Lung (tissue), 12 donors: ENCODE results near the gene YEATS2. TPM values are rescaled to one million over a fixed set of nuclear protein-coding genes. Genes with fewer than 3 reads are reported as not detected.

ENCODE experiments used
- ATAC-seq: fragments of 200-7000 bp; cut with Tn5 transposase; one replicate; pipeline ENCODE4 v1.9.1; 2020; ENCODE audit warnings: moderate number of reproducible peaks; ENCODE audit not compliant: insufficient read depth, low FRiP score
- DNase-seq, 3 donors: peaks; one replicate each; pipeline ENCODE4 v3.0.0-alpha.2; 2013 to 2017
- H3K27ac ChIP-seq, 2 donors: one replicate each; pipeline ENCODE4 v1.5.1; 2013; ENCODE audit warnings: mild to moderate bottlenecking in 2 of 2, moderate library complexity in 2 of 2, control low read depth in 1 of 2, inconsistent platforms in 1 of 2, low read depth in 1 of 2, low read length in 1 of 2
- H3K27me3 ChIP-seq, 3 donors: one replicate each; pipeline ENCODE4 v1.5.1; 2013; ENCODE audit warnings: low read length in 2 of 3; ENCODE audit not compliant: control insufficient read depth in 3 of 3, insufficient read depth in 3 of 3
- H3K36me3 ChIP-seq, 4 donors: one replicate each; pipeline ENCODE4 v1.5.1; 2013; ENCODE audit warnings: low read length in 4 of 4, mild to moderate bottlenecking in 1 of 4, moderate library complexity in 1 of 4; ENCODE audit not compliant: control insufficient read depth in 4 of 4, insufficient read depth in 4 of 4
- H3K4me1 ChIP-seq, 5 donors: one replicate each; pipeline ENCODE4 v1.5.1; 2013; ENCODE audit warnings: low read length in 5 of 5, mild to moderate bottlenecking in 2 of 5, moderate library complexity in 1 of 5; ENCODE audit not compliant: control insufficient read depth in 5 of 5, insufficient read depth in 5 of 5
- H3K4me3 ChIP-seq: one replicate; pipeline ENCODE4 v1.5.1; 2013; ENCODE audit warnings: mild to moderate bottlenecking, control low read depth, moderate library complexity
- H3K9ac ChIP-seq, 2 donors: one replicate each; pipeline ENCODE4 v1.5.1; 2013; ENCODE audit warnings: low read length in 2 of 2, control low read depth in 1 of 2; ENCODE audit not compliant: insufficient read depth in 1 of 2
- H3K9me3 ChIP-seq, 4 donors: one replicate each; pipeline ENCODE4 v1.5.1; 2013; ENCODE audit warnings: low read length in 3 of 4, mild to moderate bottlenecking in 1 of 4, moderate library complexity in 1 of 4; ENCODE audit not compliant: control insufficient read depth in 4 of 4, insufficient read depth in 3 of 4
- WGBS, 2 donors: extraction: QIAGEN DNeasy Blood & Tissue Kit; methylation state at CpG; one replicate each; pipeline ENCODE4 v1.1.7; 2013; 5-methylcytosine and 5-hydroxymethylcytosine counted together
- polyA plus RNA-seq, 2 donors: library from polyadenylated mRNA; stranded (reverse); fragments of 200-250 nt; gene quantifications; one replicate each; pipeline ENCODE4 v1.2.1, GENCODE V29; 2013
- total RNA-seq, 2 donors: library from RNA; depleted of rRNA in 1 of 2; stranded (reverse); fragments of >200 nt in 1 of 2; gene quantifications; one replicate each; pipeline ENCODE4 v1.2.1, GENCODE V29; 2014 to 2021
- TF ChIP-seq, protein P1 (sequence below): IDR thresholded peaks from 2 replicates; pipeline ENCODE4 v1.5.1; 2012; ENCODE audit warnings: mild to moderate bottlenecking; ENCODE audit errors: control extremely low read depth, extremely low read depth
- donor health status: control.
- donor health status: control.
- donor health status: Bipolar disorder and iron deficiency.
- donor health status: healthy.
- donor health status: DM: yes; HTN: yes; CAD: no.

The YEATS2 gene
- total and polyA plus RNA-seq, 4 donors = 9.6 to 42.9 (median 18.9) TPM

DNA sequence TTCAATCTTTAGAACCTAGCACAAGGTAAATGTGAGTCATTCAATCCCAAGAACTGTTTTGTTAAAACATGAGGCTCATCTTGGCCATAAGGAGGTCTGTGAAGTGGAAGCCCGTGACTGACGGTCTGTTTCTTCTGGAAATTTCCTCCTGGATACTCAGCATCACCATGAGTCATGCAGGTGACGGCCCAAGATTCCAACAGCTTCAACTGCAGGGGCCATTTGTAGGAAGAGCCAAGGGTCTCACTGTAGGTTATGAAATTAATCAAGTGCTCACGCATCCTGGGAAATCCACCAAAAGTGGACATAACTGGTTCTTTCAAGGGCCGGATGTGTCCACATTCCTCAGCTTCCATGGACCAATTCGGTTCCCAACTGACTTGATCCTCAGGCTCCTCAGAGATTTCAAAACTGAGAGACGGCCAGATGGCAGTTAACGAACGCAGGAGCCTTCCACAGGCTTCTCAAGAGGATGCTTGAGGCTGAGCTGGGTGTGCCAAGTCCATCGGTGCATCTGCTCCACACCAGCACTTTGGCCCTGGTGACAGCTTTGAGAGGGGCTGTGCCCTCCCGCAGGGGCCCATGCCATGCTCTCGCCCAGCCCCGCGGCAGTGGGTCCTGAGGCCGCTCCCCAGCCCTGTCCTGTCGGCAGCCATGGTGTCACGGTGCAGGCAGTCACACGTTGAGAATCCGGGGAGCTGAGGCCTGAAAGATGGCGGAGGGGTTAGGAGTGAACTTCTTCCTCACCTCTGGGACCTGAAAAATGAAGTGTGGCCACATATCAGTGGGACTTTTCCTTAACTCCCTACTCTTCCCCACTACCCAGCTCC is 119.3 kb downstream of the YEATS2 start:
- H3K9ac ChIP-seq = no peak overlapping the region
- H3K9me3 ChIP-seq = no peaks in the 10 kb centered on the region
- peaks cover 0 to 3% (median 0%) of the 10 kb centered on the region in 5 donors for H3K4me1 ChIP-seq
- ATAC-seq = peak; percentile 14
- 85 to 90% methylated on average over 20 of the region's 20 CpGs for WGBS, 2 donors
- no peak overlapping the region for H3K27ac ChIP-seq
- no peaks in the 10 kb centered on the region for H3K27me3 ChIP-seq
- DNase-seq = no peak
- H3K36me3 ChIP-seq = peaks cover 0 to 5% (median 0%) of the 10 kb centered on the region in 4 donors
- H3K4me3 ChIP-seq = no peak overlapping the region
- TF ChIP-seq, protein P1, sequence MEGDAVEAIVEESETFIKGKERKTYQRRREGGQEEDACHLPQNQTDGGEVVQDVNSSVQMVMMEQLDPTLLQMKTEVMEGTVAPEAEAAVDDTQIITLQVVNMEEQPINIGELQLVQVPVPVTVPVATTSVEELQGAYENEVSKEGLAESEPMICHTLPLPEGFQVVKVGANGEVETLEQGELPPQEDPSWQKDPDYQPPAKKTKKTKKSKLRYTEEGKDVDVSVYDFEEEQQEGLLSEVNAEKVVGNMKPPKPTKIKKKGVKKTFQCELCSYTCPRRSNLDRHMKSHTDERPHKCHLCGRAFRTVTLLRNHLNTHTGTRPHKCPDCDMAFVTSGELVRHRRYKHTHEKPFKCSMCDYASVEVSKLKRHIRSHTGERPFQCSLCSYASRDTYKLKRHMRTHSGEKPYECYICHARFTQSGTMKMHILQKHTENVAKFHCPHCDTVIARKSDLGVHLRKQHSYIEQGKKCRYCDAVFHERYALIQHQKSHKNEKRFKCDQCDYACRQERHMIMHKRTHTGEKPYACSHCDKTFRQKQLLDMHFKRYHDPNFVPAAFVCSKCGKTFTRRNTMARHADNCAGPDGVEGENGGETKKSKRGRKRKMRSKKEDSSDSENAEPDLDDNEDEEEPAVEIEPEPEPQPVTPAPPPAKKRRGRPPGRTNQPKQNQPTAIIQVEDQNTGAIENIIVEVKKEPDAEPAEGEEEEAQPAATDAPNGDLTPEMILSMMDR = no peak

DNA sequence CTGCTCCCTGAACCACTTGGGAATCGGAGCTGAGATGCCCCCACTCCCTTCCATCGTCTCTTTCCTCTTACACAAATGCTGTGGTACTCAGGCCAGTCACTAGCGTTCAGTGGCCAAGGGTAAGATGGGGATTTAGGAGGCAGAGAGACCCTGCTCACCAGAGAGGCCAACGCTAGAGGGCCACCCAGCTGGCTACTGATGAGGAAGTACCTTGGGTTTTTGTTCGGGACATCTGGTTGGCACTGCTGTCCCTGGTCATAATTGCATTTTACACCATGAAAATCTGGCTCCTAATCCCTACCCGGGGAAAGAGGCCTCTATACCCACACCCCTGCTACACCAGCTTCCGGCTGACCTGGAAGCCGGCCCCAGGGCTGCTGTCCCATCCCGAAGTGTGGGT is 120.0 kb downstream of the YEATS2 start:
- Histone ChIP-seq H3K9ac (no peak overlapping the region), H3K9me3 (no peaks in the 10 kb centered on the region), H3K27ac (no peak overlapping the region), H3K4me1 (peaks cover 0 to 3% (median 0%) of the 10 kb centered on the region in 5 donors), H3K36me3 (peaks cover 0 to 4% (median 0%) of the 10 kb centered on the region in 4 donors), H3K4me3 (no peak overlapping the region), H3K27me3 (no peaks in the 10 kb centered on the region)
- DNase-seq (no peak), ATAC-seq (no peak)
- WGBS, 2 donors = 94% methylated on average over 9 of the region's 9 CpGs
- TF ChIP-seq, protein P1 = no peak

DNA sequence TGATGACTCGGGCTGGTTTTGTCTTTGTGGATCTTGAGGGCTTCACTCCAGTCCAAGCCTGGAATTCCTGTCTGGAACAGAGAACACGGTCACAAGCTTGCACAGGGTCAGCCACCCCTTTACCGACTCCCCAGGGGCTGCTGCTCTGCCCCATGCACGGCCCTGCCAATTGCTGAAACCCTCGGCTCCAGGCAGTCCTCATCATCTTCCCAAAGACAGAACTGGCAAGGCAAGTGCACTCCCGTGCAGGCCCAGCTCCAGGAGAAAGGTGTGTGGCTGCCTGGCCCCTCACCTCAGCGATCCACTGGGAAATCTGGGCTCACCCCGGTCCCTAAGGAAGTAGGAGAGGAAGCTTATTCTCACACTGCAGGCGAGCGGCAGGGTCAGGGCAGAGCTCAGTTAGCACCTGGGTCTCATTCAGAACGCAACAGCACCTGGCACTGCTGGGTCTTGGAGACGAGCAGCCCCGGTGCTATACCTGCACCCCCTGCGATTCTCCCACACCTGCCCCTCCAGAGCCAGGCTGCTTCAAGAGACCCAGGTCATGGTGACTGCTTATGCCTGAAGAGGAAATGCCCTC is 120.5 kb downstream of the YEATS2 start:
- Histone ChIP-seq H3K4me1 (peaks cover 0 to 3% (median 0%) of the 10 kb centered on the region in 5 donors), H3K36me3 (peaks cover 0 to 4% (median 0%) of the 10 kb centered on the region in 4 donors), H3K9me3 (no peaks in the 10 kb centered on the region), H3K9ac (no peak overlapping the region), H3K27me3 (no peaks in the 10 kb centered on the region), H3K4me3 (no peak overlapping the region), H3K27ac (no peak overlapping the region)
- 87 to 88% methylated on average over 14 of the region's 14 CpGs for WGBS, 2 donors
- TF ChIP-seq, protein P1 = no peak
- DNase-seq (no peak), ATAC-seq (no peak)
